ENCODE results near the gene TARP.
"Not testable (repeated sequence)": the region's sequence is repeated elsewhere in the genome, so short reads cannot be mapped to it uniquely, and the experiment has no call there.

The TARP gene

DNA sequence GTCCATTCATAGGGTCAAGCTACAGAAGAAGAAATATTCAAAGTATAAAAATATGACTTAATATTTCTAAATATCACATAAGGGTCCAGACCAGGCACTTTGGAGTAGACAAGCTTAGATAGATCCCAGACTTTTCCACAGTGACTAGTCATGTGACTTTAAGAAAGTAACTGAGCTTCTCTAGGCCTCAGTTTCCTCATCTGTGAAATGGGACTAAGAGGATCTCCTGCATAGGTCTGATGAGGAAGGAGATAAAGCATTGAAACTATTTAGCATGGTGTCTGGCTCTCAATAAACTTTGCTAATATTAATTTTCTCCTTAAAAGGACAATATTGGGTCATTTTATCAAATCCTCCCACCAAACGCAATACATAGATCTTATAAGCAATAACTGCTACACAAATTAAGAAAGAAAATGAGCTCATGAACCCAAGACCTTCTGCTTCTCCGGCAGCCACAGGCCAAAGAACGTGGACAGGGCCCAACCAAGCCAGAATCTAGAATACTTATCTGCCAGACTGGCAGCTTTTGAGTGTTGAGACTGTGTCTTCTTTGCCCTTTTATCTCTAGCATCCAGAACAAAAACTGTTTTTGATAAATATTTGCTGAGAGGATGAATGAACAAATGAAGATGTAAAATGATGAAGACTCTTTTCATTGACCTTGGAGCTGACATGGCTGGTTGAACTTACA lies 1.6 kb upstream of the TARP start:
- Histone ChIP-seq H2AFZ (no peak overlapping the region), H3K4me1 (no peaks in the 10 kb centered on the region), H3K9ac (no peak overlapping the region), H3K4me3 (ENCODE audit: low read depth, low read length) (no peak overlapping the region), H3K27ac (no peak overlapping the region), H3K27me3 (ENCODE audit: control insufficient read depth, insufficient read depth, low read length) (no peaks in the 10 kb centered on the region), H3K9me3 (ENCODE audit: control insufficient read depth, low read length) (no peaks in the 10 kb centered on the region), H3K4me2 (ENCODE audit: low read length) (no peak overlapping the region), H3K79me2 (no peaks in the 10 kb centered on the region), H3K36me3 (ENCODE audit: control insufficient read depth, insufficient read depth, low read length) (no peaks in the 10 kb centered on the region)
- TF ChIP-seq, protein P1, sequence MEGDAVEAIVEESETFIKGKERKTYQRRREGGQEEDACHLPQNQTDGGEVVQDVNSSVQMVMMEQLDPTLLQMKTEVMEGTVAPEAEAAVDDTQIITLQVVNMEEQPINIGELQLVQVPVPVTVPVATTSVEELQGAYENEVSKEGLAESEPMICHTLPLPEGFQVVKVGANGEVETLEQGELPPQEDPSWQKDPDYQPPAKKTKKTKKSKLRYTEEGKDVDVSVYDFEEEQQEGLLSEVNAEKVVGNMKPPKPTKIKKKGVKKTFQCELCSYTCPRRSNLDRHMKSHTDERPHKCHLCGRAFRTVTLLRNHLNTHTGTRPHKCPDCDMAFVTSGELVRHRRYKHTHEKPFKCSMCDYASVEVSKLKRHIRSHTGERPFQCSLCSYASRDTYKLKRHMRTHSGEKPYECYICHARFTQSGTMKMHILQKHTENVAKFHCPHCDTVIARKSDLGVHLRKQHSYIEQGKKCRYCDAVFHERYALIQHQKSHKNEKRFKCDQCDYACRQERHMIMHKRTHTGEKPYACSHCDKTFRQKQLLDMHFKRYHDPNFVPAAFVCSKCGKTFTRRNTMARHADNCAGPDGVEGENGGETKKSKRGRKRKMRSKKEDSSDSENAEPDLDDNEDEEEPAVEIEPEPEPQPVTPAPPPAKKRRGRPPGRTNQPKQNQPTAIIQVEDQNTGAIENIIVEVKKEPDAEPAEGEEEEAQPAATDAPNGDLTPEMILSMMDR (IDR thresholded peaks at IDR 0.05) = no peak

- Histone ChIP-seq H3K27me3 (ENCODE audit: control insufficient read depth, insufficient read depth, low read length) (no peaks in the 10 kb centered on the region), H3K4me3 (ENCODE audit: low read depth, low read length) (no peak overlapping the region), H3K36me3 (ENCODE audit: control insufficient read depth, insufficient read depth, low read length) (no peaks in the 10 kb centered on the region), H3K9ac (no peak overlapping the region), H3K4me1 (no peaks in the 10 kb centered on the region), H2AFZ (no peak overlapping the region), H3K27ac (no peak overlapping the region), H3K4me2 (ENCODE audit: low read length) (no peak overlapping the region), H3K9me3 (ENCODE audit: control insufficient read depth, low read length) (no peaks in the 10 kb centered on the region), H3K79me2 (no peaks in the 10 kb centered on the region)
- TF ChIP-seq, protein P1 (IDR thresholded peaks at IDR 0.05) = no peak
Observed at GRCh38 chr7:38274486-38274885, 1.1 kb upstream of the TARP start.

- not testable (repeated sequence) for H3K27ac ChIP-seq; H3K9ac ChIP-seq; H3K4me1 ChIP-seq; H3K4me3 ChIP-seq (ENCODE audit: low read depth, low read length); H3K9me3 ChIP-seq (ENCODE audit: control insufficient read depth, low read length); H3K27me3 ChIP-seq (ENCODE audit: control insufficient read depth, insufficient read depth, low read length); H3K79me2 ChIP-seq; H3K4me2 ChIP-seq (ENCODE audit: low read length); H2AFZ ChIP-seq; H3K36me3 ChIP-seq (ENCODE audit: control insufficient read depth, insufficient read depth, low read length)
Observed at GRCh38 chr7:38270405-38270804, 3.0 kb downstream of the TARP start.

- not testable (repeated sequence) for H3K4me3 ChIP-seq (ENCODE audit: low read depth, low read length); H3K9me3 ChIP-seq (ENCODE audit: control insufficient read depth, low read length); H3K9ac ChIP-seq; H3K79me2 ChIP-seq; H3K4me2 ChIP-seq (ENCODE audit: low read length); H3K4me1 ChIP-seq; H3K27me3 ChIP-seq (ENCODE audit: control insufficient read depth, insufficient read depth, low read length); H2AFZ ChIP-seq; H3K36me3 ChIP-seq (ENCODE audit: control insufficient read depth, insufficient read depth, low read length); H3K27ac ChIP-seq
Observed at GRCh38 chr7:38269704-38270346, 3.6 kb downstream of the TARP start.

DNA sequence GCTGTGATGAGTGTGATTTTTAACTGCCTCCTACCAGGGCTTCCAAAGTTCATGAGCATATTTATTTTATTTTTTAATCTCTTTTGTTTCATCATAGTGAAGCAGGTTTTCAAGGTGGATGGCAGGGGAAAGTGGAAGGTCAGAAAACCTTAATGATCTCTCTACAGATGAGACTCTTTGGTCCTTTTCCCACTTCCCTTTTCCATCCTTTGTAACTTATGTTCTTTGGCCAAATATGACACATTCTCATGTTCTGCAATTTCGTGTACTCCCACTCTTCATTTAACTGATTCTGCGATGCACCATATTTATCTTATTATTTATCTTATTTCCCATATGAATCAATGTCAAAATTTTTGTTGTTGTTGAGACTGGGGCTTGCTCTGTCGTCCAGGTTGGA lies 7.5 kb downstream of the TARP start:
- not testable (repeated sequence) for H3K79me2 ChIP-seq; H3K9ac ChIP-seq; H3K27ac ChIP-seq; H3K9me3 ChIP-seq (ENCODE audit: control insufficient read depth, low read length); H3K4me1 ChIP-seq; H2AFZ ChIP-seq; H3K4me3 ChIP-seq (ENCODE audit: low read depth, low read length); H3K36me3 ChIP-seq (ENCODE audit: control insufficient read depth, insufficient read depth, low read length); H3K4me2 ChIP-seq (ENCODE audit: low read length); H3K27me3 ChIP-seq (ENCODE audit: control insufficient read depth, insufficient read depth, low read length)

- H3K79me2 ChIP-seq; H3K36me3 ChIP-seq (ENCODE audit: control insufficient read depth, insufficient read depth, low read length); H3K4me3 ChIP-seq (ENCODE audit: low read depth, low read length); H3K4me2 ChIP-seq (ENCODE audit: low read length); H3K27ac ChIP-seq; H3K4me1 ChIP-seq; H3K9ac ChIP-seq; H3K27me3 ChIP-seq (ENCODE audit: control insufficient read depth, insufficient read depth, low read length); H3K9me3 ChIP-seq (ENCODE audit: control insufficient read depth, low read length); H2AFZ ChIP-seq: not testable (repeated sequence)
Observed at GRCh38 chr7:38264602-38265001, 8.8 kb downstream of the TARP start.

DNA sequence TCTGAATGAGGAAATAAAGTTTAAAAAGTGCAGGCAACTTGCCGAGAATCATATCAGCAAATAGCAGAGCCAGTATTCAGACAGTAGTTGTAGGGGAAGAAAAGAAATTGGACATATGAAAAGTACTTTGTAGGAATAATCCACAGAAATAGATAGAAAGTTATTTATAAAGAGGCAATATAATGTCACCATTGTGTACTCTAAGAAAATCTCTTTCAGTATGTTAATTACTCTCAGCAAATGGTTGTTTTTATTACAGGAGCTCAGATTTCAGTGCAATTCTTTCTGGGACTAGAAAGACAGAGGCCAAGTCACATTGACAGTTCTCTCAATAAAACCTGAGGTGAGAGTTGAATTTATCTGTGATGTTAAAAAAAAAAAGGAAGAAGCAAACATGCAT lies 10.2 kb downstream of the TARP start:
- not testable (repeated sequence) for H3K9ac ChIP-seq; H2AFZ ChIP-seq; H3K27ac ChIP-seq; H3K27me3 ChIP-seq (ENCODE audit: control insufficient read depth, insufficient read depth, low read length); H3K9me3 ChIP-seq (ENCODE audit: control insufficient read depth, low read length); H3K79me2 ChIP-seq; H3K4me1 ChIP-seq; H3K4me2 ChIP-seq (ENCODE audit: low read length); H3K36me3 ChIP-seq (ENCODE audit: control insufficient read depth, insufficient read depth, low read length); H3K4me3 ChIP-seq (ENCODE audit: low read depth, low read length)
